GM11168 (cell line): Measurements from ENCODE around the gene OR6B3.
"Not testable (repeated sequence)": the region's sequence is repeated elsewhere in the genome, so short reads cannot be mapped to it uniquely, and the experiment has no call there.

Experiments
- in situ Hi-C: fragments of 300-500 bp; cut with MboI; formaldehyde crosslinking; loops from one replicate; pipeline ENCODE4 v1.12.0; 2022; ENCODE audit warnings: low sequenced_read_pairs; ENCODE audit not compliant: unreplicated experiment

The OR6B3 gene

GRCh38 chr2:240045098-240045497, 8.2 kb downstream of the OR6B3 start:
- in situ Hi-C loops, result no loop called here

DNA sequence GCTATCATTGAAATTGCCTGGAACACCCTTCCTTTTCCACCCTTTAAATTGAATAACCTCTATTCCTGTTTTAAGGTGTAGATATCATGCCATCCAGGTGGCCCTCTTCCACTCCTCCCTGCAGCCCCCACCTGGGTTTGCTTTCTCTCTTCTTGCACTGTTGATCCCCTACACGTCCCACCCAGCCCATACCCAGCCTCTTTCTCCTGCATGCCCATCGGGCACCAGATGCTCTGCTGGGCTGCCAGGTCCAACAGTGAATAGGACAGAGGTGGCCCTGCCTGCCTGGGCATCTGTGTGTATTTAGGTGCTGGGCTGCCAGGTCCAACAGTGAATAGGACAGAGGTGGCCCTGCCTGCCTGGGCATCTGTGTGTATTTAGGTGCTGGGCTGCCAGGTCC, 9.2 kb downstream of the OR6B3 start:
- in situ Hi-C loops, result not testable (repeated sequence)

GRCh38 chr2:240043279-240043989, 9.9 kb downstream of the OR6B3 start:
- in situ Hi-C loops, result no loop called here

DNA sequence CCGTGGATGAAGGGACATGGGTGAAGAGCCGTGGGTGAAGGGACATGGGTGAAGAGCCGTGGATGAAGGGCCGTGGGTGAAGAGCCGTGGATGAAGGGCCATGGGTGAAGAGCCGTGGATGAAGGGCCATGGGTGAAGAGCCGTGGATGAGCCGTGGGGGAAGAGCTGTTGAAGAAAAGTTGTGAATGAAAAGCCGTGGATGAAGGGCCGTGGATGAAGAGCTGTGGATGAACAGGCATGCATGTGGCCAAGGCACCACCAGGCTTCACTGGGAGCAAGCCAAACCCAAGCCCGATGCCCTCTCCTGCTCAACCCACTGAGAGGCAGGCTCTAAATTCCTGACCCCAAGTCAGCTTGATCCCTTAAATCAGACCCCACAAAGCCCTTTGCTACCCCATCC, 10.6 kb downstream of the OR6B3 start:
- in situ Hi-C loops, result no loop called here

- in situ Hi-C loops, result no loop called here
Measured at GRCh38 chr2:240041363-240041762, 12.0 kb downstream of the OR6B3 start.

DNA sequence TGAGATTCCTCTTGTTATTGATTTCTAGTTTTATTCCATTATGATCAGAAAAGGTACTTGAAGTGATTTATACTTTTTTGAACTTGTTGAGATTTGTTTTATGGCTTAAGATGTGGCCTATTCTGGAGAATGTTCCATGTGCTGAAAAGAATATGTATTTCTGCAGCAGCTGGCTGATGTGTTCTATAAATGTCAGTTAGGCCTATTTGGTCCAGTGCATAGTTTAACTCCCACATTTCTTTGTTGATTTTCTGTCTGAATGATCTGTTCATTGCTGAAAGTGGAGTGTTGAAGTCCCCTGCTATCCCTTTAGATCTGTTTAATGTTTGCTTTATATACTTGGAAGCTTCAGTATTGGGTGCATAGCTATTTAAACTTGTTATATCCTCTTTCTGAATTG, 16.0 kb downstream of the OR6B3 start:
- in situ Hi-C loops, result no loop called here

GRCh38 chr2:240033330-240033678, 20.0 kb downstream of the OR6B3 start:
- in situ Hi-C loops, result no loop called here

DNA sequence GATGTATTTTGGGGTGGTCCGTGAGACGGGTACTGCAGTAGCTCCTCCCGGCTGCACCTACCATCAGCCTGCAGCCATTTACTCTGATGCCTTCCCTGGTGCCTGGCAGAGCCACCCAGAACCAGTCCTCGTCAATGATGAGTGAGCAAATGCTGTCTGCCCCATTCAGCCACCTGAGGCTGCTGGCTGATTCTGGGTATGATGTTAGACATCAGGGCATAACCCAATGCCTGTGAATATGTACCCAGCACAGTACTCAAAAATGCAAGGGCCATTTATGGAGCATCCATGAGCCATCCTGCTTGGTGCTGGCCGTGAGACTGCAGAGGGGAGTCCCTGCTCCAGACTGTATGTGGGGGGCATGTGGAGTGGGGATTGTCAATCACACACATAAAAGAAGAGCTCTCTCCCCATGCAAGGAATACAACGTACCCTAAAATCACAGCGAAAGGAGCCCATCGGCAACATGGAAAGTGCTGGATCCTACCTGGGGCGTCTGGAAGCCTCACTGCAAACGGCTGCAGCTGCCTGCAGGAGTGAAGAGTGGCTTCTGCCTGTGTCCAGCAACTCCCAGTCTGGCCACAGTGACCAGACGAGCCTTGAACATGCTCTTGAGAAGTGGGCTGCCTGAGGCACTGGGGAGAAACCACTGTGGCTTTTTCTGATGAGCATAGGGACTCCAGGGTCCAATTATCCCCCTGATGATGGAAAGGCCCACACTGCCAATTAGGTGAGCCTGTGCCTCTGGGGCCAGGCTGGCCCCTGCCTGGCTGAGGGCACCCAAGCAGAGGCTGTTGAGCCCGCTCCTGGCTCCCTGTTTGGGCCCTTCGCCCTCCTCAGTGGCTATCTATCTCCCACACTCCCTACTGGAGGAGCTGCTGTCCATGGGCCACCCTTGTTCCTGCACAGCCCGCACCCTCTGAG, 20.7 kb downstream of the OR6B3 start:
- in situ Hi-C loops, result no loop called here

DNA sequence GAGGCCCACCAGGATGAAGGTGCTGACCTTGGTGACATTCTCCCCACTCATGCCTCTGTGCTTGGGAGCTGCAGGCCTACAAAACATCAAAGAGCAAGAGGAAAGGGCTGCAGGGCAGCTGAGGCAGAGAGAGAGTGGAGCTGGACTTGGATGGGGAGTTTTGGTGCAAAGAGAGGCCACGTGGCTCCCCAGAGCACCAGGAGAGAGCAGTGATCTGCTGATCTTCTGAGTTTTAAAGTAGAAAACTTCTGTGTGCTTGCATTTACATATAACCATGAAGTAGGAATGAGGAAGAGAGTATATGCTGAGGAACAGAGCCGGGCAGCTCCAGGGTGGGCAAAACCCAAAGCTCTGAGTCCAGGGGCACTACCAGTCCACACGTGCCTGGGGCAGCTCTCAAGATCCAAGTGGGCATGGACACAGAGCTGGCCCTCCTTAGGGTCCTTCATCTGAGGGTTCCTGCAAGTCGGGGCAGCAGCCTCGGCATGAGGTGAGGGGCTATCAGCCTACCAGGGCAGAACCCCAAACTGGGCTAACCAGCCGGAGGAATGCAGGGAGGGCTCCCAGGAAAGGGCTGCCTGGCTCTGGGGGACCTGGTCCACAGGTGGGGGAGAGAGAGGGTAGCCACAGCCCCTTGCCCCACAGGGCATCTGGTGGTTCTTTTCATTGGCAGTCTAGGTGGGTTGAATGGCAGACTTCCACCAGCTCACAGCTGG, 22.8 kb downstream of the OR6B3 start, which contains the start of gene OR6B2:
TSS of gene OR6B2 (minus strand) at position 51 of the 716 bp plus-strand sequence. CDS start at position 51, 0 bp downstream.
- in situ Hi-C loops, result no loop called here

DNA sequence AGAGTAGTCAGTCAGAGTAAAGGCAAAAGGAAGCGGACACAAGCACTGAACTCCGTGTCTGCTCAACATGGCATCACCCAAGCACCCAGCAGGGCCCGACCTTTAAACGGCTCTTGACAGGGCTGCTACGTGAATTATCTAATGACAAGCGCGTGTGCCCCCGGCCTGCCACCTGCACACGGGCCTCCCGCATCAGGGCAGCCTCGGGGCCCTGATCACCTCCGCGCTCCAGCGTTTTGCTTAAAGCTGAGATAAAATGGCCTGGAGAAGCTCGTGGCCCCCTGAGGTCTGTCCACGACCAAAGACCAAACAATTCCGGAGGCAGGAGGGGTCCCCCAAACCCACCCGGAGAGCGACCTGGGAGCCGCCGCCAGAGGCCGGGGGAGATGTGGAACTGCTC, 28.6 kb downstream of the OR6B3 start:
- in situ Hi-C loops, result no loop called here

GRCh38 chr2:240023792-240024191, 29.5 kb downstream of the OR6B3 start:
- in situ Hi-C loops, result no loop called here

- in situ Hi-C loops, result no loop called here
Measured at GRCh38 chr2:240021488-240022104, 31.7 kb downstream of the OR6B3 start.

- in situ Hi-C loops, result no loop called here
Measured at GRCh38 chr2:240018071-240018750, 35.1 kb downstream of the OR6B3 start.

DNA sequence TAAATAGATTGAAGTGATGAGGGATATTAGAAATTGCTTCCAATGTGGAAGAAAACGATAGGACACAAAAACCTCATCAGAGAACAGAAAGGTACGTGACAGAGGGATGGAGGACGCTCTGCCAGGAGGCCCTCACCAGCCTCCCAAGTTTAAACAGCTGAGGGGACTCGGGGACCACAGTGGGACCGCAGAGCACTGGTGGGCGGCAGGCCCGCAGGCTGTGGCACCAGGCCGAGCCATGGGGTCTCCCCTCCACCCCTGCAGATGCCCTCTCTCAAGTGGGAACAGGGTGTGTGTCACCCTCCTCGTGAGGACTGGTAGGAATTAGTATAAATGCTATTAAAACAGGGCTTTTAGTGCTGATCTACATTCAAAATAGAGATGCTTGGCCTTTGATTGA, 39.0 kb downstream of the OR6B3 start:
- in situ Hi-C loops, result no loop called here

DNA sequence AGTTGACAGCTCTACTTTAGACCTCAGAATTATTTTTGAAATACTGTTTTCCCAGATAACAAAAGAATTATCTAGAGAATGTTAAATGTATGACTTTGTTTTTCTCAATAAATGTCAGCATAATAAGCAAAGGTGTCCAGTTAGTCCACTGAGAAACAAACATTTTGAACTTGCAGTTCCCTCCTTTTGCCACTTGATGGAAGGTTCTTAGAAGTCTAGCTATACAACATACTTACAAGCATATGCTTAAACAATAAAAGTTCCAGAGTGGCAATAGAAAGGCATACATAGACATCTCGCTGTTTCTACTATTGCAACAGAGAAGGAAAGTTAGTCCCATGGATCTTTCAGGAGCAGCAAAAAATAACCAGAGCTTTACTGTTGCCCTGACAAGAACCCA, 40.0 kb downstream of the OR6B3 start:
- in situ Hi-C loops, result no loop called here

DNA sequence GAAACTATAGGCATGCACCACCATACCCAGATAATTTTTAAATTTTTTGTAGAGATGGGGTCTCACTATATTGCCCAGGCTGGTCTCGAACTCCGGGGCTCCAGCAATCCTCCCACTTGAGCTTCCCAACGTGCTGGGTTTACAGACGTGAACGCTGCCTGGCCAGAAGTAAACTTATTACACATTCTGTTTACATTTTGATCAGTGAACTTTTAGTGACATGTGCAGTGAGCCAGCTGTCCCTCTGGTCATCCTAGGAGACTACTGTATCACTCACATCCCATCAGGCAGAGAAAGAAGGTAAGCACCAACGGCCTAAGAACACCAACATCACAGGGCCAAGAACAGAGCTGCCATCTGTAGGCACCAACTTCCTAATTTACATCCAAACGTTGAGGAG, 50.3 kb downstream of the OR6B3 start:
- in situ Hi-C loops, result no loop called here

DNA sequence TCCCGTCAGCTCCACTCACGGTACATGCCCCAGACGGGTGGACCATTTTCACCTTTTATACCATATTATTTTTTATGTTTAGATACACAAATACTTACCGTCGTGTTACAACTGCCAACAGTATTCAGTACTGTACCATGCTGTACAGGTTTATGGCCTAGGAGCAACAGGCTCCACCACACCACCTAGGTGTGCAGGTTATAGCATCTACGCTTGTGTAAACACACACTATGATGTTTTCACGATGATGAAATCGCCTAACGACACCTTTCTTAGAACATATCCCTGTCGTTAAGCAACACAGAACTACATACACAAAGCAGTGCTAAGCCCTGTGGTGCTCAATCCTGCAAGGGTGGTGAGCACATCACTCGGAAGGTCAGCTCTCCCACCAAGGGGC, 52.6 kb downstream of the OR6B3 start:
- in situ Hi-C loops, result no loop called here

GRCh38 chr2:239997686-239998409, 55.5 kb downstream of the OR6B3 start:
- in situ Hi-C loops, result no loop called here
